ENCODE measurements around the gene FBXO5.
"Not testable (repeated sequence)": the region's sequence is repeated elsewhere in the genome, so short reads cannot be mapped to it uniquely, and the experiment has no call there.

Gene FBXO5

DNA sequence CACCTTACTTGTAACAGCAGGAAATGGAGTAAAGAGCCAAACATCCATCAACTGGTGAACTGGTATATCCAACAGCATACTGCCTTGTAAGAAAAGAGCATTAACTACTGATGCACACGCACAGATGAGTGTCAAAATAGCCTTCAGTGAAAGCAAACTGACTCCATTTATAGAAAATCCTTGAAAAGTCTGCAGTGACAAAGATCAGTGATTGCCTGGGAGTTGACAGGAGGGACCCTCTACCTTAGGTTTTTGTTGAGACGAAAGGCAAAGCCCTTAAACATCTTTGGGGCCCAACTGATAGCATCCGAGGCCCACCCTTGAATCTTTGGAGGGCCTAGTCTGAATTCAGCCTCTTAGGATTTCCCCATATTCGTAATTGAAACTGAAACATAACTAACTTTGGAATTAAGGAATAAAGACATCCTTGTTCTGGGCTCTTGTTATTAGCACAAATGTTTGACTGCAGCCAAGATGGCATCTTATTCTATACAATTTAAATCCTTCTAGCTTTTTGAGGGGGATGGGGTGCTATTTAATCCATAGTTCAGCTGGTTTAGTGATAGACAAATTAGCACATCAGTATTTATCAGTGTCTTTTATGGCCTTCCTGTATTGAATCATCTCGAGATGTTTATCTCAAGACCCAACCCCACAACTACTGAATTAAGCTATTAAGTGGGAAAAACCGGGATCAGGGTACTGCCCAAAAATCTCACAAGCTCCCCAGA is 13.0 kb downstream of the FBXO5 start:
- H3K36me3 ChIP-seq (ENCODE audit: insufficient read depth, low read depth, low read length): peaks cover 55% of the 10 kb centered on the region
- no peak overlapping the region for H3K27ac ChIP-seq (ENCODE audit: low read length)
- no peak overlapping the region for H3K9ac ChIP-seq (ENCODE audit: low read depth, low read length)
- no peaks in the 10 kb centered on the region for H3K27me3 ChIP-seq (ENCODE audit: insufficient read depth, low read length)
- no peaks in the 10 kb centered on the region for H3K4me1 ChIP-seq (ENCODE audit: insufficient read depth, low read length)
- H3K9me3 ChIP-seq (ENCODE audit: insufficient read depth, low read depth, low read length): no peaks in the 10 kb centered on the region
- no peak overlapping the region for H3K4me3 ChIP-seq (ENCODE audit: low read length)

DNA sequence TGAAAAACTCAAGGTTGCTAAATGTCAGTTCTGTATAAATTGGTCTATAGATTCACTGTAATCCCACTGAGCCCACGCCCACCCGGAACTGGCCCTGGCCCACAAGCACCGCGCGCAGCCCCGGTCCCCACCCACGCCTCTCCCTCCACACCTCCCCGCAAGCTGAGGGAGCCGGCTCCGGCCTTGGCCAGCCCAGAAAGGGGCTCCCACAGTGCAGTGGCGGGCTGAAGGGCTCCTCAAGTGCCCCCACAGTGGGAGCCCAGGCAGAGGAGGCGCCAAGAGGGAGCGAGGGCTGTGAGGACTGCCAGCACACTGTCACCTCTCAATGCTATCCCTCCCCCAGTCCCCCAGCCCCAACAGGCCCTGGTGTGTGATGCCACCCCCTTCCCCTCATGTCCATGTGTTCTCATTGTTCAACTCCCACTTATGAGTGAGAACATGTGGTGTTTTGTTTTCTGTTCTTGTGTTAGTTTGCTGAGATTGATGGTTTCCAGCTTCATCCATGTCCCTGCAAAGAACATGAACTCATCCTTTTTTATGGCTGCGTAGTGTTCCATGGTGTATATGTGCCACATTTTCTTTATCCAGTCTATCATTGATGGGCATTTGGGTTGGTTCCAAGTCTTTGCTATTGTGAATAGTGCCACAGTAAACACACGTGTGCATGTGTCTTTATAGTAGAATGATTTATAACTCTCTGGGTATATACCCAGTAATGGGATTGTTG is 16.5 kb downstream of the FBXO5 start:
- H3K36me3 ChIP-seq (ENCODE audit: insufficient read depth, low read depth, low read length): peaks cover 20% of the 10 kb centered on the region
- not testable (repeated sequence) for H3K4me1 ChIP-seq (ENCODE audit: insufficient read depth, low read length); H3K4me3 ChIP-seq (ENCODE audit: low read length); H3K27ac ChIP-seq (ENCODE audit: low read length); H3K27me3 ChIP-seq (ENCODE audit: insufficient read depth, low read length); H3K9ac ChIP-seq (ENCODE audit: low read depth, low read length); H3K9me3 ChIP-seq (ENCODE audit: insufficient read depth, low read depth, low read length)

- no peak overlapping the region for H3K9ac ChIP-seq (ENCODE audit: low read depth, low read length)
- H3K27me3 ChIP-seq (ENCODE audit: insufficient read depth, low read length): no peaks in the 10 kb centered on the region
- H3K4me1 ChIP-seq (ENCODE audit: insufficient read depth, low read length): no peaks in the 10 kb centered on the region
- no peaks in the 10 kb centered on the region for H3K9me3 ChIP-seq (ENCODE audit: insufficient read depth, low read depth, low read length)
- H3K4me3 ChIP-seq (ENCODE audit: low read length): no peak overlapping the region
- no peak overlapping the region for H3K27ac ChIP-seq (ENCODE audit: low read length)
- H3K36me3 ChIP-seq (ENCODE audit: insufficient read depth, low read depth, low read length): no peaks in the 10 kb centered on the region
Measured at GRCh38 chr6:152959333-152959732, 23.5 kb downstream of the FBXO5 start.

DNA sequence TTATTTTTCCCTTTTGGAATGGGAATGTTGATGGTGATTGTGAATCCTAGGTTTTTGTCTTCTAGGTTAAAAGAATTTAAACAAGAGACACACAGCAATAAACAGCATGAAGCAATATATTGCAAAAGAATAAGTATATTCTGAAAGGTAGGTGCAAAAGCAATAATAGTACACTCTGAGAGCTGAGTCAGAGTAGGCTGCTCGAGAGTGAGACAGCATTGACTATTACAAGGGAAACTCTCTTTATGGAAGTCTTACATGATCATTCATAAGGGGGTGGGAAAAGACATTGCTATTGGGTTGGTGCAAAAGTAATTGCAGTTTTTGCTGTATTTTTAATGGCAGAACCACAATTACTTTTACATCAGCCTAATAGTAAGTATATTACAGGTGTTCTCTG is 25.0 kb downstream of the FBXO5 start:
- H3K9me3 ChIP-seq (ENCODE audit: insufficient read depth, low read depth, low read length): no peaks in the 10 kb centered on the region
- no peak overlapping the region for H3K4me3 ChIP-seq (ENCODE audit: low read length)
- H3K4me1 ChIP-seq (ENCODE audit: insufficient read depth, low read length): peaks cover 3% of the 10 kb centered on the region; the same call in 1 of the 2 replicates
- H3K27me3 ChIP-seq (ENCODE audit: insufficient read depth, low read length): no peaks in the 10 kb centered on the region
- no peak overlapping the region for H3K9ac ChIP-seq (ENCODE audit: low read depth, low read length)
- no peak overlapping the region for H3K27ac ChIP-seq (ENCODE audit: low read length)
- no peaks in the 10 kb centered on the region for H3K36me3 ChIP-seq (ENCODE audit: insufficient read depth, low read depth, low read length)

DNA sequence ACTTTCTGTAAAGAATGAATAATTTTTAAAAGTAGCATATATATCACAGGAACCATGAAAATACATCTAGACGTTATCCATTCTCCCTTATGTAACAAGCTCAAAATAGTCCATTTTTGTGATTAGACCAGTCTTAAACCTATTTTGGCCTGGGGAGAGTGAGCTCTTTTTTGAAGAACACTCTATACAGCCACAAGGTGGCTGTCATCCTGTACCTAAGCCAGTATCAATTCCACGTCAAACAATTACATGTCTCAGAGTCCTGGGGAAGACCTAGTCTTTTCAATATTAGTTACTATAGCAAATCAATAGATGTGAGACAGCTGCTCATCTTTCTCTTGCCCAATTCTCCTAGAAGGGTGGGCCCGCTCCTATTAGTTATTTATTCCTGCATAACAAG is 28.4 kb downstream of the FBXO5 start:
- H3K9me3 ChIP-seq (ENCODE audit: insufficient read depth, low read depth, low read length): no peaks in the 10 kb centered on the region
- H3K9ac ChIP-seq (ENCODE audit: low read depth, low read length): no peak overlapping the region
- no peaks in the 10 kb centered on the region for H3K27me3 ChIP-seq (ENCODE audit: insufficient read depth, low read length)
- H3K27ac ChIP-seq (ENCODE audit: low read length): no peak overlapping the region
- no peak overlapping the region for H3K4me3 ChIP-seq (ENCODE audit: low read length)
- H3K4me1 ChIP-seq (ENCODE audit: insufficient read depth, low read length): peaks cover 12% of the 10 kb centered on the region
- no peaks in the 10 kb centered on the region for H3K36me3 ChIP-seq (ENCODE audit: insufficient read depth, low read depth, low read length)

DNA sequence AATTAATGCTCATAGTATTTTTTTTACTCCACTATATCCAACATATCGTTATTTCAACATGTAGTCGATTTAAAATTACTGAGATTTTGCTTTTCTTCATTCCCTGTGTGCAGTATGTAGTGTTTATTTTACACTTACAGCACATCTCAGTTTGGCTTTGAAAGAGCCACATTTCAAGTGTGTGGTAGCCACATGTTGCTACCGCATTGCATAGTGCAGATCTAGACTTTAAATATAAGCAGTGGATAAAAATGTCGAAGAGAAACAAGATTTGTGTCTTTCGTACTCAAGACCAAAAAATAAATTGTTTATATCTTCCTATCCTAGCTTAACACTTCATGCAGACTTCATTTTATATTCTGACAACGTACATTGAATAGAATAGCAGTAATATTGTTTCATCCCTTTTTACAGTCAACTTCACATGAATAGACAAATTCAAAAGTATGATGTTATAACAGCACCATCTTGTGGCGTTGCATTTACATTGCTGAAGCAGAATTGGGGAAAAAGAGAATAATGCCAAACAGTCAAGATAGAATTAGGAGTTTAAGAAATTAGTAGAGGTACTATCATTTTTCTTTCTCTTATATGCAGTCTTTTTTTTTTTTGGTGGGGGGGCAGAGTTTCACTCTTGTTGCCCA is 29.9 kb downstream of the FBXO5 start:
- H3K36me3 ChIP-seq (ENCODE audit: insufficient read depth, low read depth, low read length): no peaks in the 10 kb centered on the region
- no peaks in the 10 kb centered on the region for H3K9me3 ChIP-seq (ENCODE audit: insufficient read depth, low read depth, low read length)
- H3K9ac ChIP-seq (ENCODE audit: low read depth, low read length): no peak overlapping the region
- no peak overlapping the region for H3K27ac ChIP-seq (ENCODE audit: low read length)
- H3K27me3 ChIP-seq (ENCODE audit: insufficient read depth, low read length): no peaks in the 10 kb centered on the region
- H3K4me1 ChIP-seq (ENCODE audit: insufficient read depth, low read length): peaks cover 12% of the 10 kb centered on the region
- no peak overlapping the region for H3K4me3 ChIP-seq (ENCODE audit: low read length)

- H3K4me1 ChIP-seq (ENCODE audit: insufficient read depth, low read length): peaks cover 13% of the 10 kb centered on the region
- H3K36me3 ChIP-seq (ENCODE audit: insufficient read depth, low read depth, low read length): no peaks in the 10 kb centered on the region
- peak overlapping the region; percentile 11; the same call in 1 of the 2 replicates for H3K4me3 ChIP-seq (ENCODE audit: low read length)
- H3K9me3 ChIP-seq (ENCODE audit: insufficient read depth, low read depth, low read length): no peaks in the 10 kb centered on the region
- H3K27me3 ChIP-seq (ENCODE audit: insufficient read depth, low read length): no peaks in the 10 kb centered on the region
- no peak overlapping the region for H3K27ac ChIP-seq (ENCODE audit: low read length)
- H3K9ac ChIP-seq (ENCODE audit: low read depth, low read length): no peak overlapping the region
Measured at GRCh38 chr6:152952045-152952444, 30.8 kb downstream of the FBXO5 start.

DNA sequence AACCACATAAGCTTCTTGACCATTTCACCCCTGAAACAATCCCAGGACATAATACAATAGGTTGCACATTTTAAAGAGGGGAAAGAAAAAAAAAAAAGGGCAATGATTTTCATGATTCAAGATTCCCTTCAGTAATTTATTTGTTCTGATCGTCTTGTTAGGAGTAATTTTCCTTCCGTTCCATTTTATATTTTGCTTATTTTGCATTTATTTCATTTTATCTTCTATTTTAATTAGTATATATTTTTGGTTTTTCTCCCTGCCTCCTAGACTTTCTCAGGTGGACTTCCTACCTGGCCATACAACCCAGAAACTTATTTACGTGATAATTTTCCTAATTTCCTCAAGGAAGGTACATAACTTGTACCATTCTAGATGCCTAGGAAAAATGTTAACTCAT is 32.6 kb downstream of the FBXO5 start:
- Histone ChIP-seq H3K9ac (ENCODE audit: low read depth, low read length) (no peak overlapping the region), H3K27ac (ENCODE audit: low read length) (no peak overlapping the region), H3K4me3 (ENCODE audit: low read length) (no peak overlapping the region), H3K4me1 (ENCODE audit: insufficient read depth, low read length) (peaks cover 17% of the 10 kb centered on the region), H3K9me3 (ENCODE audit: insufficient read depth, low read depth, low read length) (no peaks in the 10 kb centered on the region), H3K27me3 (ENCODE audit: insufficient read depth, low read length) (no peaks in the 10 kb centered on the region), H3K36me3 (ENCODE audit: insufficient read depth, low read depth, low read length) (no peaks in the 10 kb centered on the region)

- H3K4me1 ChIP-seq (ENCODE audit: insufficient read depth, low read length): peaks cover 17% of the 10 kb centered on the region
- no peaks in the 10 kb centered on the region for H3K9me3 ChIP-seq (ENCODE audit: insufficient read depth, low read depth, low read length)
- H3K27ac ChIP-seq (ENCODE audit: low read length): no peak overlapping the region
- no peak overlapping the region for H3K4me3 ChIP-seq (ENCODE audit: low read length)
- no peaks in the 10 kb centered on the region for H3K36me3 ChIP-seq (ENCODE audit: insufficient read depth, low read depth, low read length)
- no peaks in the 10 kb centered on the region for H3K27me3 ChIP-seq (ENCODE audit: insufficient read depth, low read length)
- no peak overlapping the region for H3K9ac ChIP-seq (ENCODE audit: low read depth, low read length)
Measured at GRCh38 chr6:152948150-152948768, 34.6 kb downstream of the FBXO5 start.

GRCh38 chr6:152946995-152947394 is 35.8 kb downstream of the FBXO5 start:
- Histone ChIP-seq H3K4me1 (ENCODE audit: insufficient read depth, low read length) (peaks cover 9% of the 10 kb centered on the region), H3K4me3 (ENCODE audit: low read length) (no peak overlapping the region), H3K9me3 (ENCODE audit: insufficient read depth, low read depth, low read length) (no peaks in the 10 kb centered on the region), H3K9ac (ENCODE audit: low read depth, low read length) (no peak overlapping the region), H3K27ac (ENCODE audit: low read length) (no peak overlapping the region), H3K27me3 (ENCODE audit: insufficient read depth, low read length) (no peaks in the 10 kb centered on the region), H3K36me3 (ENCODE audit: insufficient read depth, low read depth, low read length) (no peaks in the 10 kb centered on the region)

- no peaks in the 10 kb centered on the region for H3K9me3 ChIP-seq (ENCODE audit: insufficient read depth, low read depth, low read length)
- H3K4me1 ChIP-seq (ENCODE audit: insufficient read depth, low read length): peaks cover 5% of the 10 kb centered on the region; the same call in 1 of the 2 replicates
- no peak overlapping the region for H3K9ac ChIP-seq (ENCODE audit: low read depth, low read length)
- H3K27ac ChIP-seq (ENCODE audit: low read length): no peak overlapping the region
- H3K36me3 ChIP-seq (ENCODE audit: insufficient read depth, low read depth, low read length): no peaks in the 10 kb centered on the region
- H3K4me3 ChIP-seq (ENCODE audit: low read length): no peak overlapping the region
- no peaks in the 10 kb centered on the region for H3K27me3 ChIP-seq (ENCODE audit: insufficient read depth, low read length)
Measured at GRCh38 chr6:152946484-152946883, 36.4 kb downstream of the FBXO5 start.

All from iPS-20b (cell line).